Medulla oblongata (tissue), 1 donor: ENCODE data around the gene EFCC1.

Experiments
- DNase-seq: peaks from one replicate; pipeline ENCODE4 v3.0.0-alpha.2; 2015; ENCODE audit errors: extremely low spot score

EFCC1 gene

GRCh38 chr3:129014793-129015345 is 13.8 kb downstream of the EFCC1 start:
- DNase-seq: no peak

- no peak for DNase-seq
Observed at GRCh38 chr3:129015388-129016105, 14.4 kb downstream of the EFCC1 start.

- no peak for DNase-seq
Observed at GRCh38 chr3:129016356-129016719, 15.2 kb downstream of the EFCC1 start.

DNA sequence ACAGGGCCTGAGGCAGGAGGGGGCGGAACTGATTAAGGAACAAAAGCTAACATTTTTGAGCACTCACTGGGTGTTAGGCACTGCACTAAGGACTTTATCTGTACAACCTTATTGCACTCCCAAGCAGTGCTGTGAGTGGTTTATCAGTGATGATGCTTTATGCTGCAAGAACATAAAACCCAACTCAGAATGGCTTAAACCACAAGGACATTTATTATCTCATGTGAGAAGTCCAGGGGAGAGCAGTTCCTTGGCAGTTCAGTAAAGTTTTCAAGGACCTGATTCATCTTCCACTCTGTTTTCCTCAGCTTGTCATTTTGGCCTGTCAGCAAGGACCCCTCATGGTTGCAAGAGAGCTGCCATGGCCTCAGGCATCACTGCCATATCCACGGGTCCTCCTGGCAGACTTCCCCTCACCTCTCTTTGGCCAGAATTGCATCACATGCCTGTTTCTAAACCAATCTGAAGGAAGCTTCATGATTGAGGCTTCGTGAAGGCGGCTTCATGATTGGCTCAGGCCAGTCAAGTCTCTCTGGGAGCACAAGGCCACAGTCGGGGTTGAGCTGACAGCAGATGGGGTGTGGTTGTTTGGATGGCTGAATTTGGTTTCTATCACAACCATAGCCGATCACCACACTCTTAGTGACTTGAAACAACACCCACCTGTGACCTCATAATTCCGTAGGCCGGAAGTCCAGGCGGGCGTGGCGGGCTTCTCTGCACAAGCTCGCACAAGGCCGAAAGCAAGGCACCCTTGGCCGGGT is 15.8 kb downstream of the EFCC1 start:
- no peak for DNase-seq

- no peak for DNase-seq
Observed at GRCh38 chr3:129017484-129017899, 16.4 kb downstream of the EFCC1 start.

- no peak for DNase-seq
Observed at GRCh38 chr3:129018271-129018670, 17.2 kb downstream of the EFCC1 start.

DNA sequence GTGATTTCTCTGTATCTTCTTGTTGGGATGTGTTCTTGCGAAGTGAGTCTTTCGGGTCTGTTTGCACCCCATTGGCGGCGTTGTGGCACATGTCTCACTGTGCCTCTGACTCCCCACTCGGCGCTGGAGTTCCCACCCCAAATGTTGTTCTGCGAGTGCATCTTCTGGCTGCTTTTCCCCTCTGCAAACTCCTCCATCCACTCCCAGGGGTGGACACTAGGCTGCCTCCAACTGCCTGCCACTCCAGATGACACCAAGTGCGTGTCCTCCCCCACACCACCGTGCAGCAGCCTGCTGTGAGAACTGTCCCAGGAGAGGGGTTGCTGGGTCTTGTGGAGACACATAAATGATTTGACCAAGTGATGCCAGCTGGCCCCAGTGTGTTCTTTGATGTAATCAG is 17.6 kb downstream of the EFCC1 start:
- no peak for DNase-seq

GRCh38 chr3:129019266-129019665 is 18.2 kb downstream of the EFCC1 start:
- DNase-seq: no peak

GRCh38 chr3:129020691-129021090 is 19.6 kb downstream of the EFCC1 start:
- no peak for DNase-seq

DNA sequence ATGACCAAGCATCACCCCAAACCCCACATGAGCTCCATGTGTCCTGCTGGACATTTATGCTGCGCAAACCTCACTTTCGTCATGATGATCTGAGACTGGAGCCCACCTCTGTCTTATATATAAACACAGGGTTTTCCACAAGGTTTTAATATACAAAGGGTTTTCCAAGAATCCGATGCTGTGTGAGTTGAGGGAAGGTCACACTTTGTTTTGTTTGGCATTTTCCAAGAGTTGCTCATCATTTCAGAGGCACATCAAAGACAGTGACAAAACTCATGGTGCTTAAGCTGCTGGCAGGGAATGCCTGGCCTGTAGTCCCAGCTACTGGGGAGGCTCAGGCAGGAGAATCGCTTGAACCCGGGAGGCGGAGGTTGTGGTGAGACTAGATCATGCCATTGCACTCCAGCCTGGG is 20.0 kb downstream of the EFCC1 start:
- DNase-seq: no peak

DNA sequence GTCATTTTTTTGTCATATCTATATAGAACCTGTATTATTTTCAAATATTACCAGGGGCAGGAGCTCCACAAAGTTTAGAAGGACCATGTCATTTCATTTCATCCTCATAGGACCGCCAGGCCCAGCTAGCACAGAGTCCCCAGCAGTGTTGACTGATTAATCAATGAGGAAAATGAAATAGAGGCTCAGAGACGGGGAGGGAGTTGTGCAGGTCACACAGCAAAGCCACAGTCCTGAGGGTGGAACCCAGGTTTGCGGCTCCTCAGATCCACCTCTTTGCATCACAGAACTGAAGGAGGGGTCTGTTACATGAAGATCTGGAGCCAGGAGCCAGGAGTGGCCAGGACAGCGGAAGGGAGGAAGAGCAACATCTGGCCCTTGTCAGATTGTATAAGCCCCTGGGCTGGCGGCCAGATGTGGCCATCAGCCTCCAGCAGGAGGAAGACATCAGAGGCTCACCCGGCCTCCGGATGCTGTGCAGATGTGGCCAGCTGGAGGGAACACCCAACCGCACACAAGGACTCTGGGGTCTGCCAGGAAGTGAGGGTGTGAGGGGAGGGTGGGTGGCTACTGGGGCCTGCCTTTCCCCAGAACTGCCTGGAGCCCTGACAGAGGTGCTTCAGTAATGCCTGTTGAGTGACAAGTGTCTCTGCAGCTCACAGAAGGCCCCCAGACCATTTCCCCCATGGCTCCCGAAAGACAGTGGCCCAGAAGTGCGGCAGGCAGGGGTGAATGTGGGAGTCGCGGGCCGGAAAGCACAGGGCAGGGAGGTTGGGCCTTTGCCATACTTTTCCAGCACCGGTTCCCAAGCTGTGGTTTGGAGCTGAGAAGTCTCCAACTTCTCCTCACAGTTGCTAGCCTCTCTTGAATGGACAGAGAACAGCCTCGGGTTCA is 21.3 kb downstream of the EFCC1 start:
- DNase-seq: no peak

- DNase-seq: no peak
Observed at GRCh38 chr3:129023008-129023358, 21.9 kb downstream of the EFCC1 start.

DNA sequence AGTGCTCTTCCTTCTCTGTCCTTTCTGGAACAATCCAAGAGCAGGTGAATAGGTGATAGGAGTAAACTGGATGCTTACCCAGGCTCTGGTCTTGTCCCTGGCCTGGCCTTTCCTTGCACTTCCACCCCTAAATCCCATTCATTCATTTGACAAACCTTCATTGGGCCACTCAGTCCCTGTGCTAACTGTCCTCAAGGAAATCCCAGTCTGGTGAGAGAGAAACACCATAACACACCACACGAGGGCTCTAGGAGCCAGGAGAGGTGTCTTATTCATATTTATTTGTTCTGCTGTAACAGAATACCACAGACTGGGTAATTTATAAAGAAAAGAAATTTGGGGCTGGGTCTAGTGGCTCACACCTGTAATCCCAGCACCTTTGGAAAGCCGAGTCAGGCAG is 22.8 kb downstream of the EFCC1 start:
- no peak for DNase-seq

- DNase-seq: no peak
Observed at GRCh38 chr3:129025108-129025507, 24.0 kb downstream of the EFCC1 start.

DNA sequence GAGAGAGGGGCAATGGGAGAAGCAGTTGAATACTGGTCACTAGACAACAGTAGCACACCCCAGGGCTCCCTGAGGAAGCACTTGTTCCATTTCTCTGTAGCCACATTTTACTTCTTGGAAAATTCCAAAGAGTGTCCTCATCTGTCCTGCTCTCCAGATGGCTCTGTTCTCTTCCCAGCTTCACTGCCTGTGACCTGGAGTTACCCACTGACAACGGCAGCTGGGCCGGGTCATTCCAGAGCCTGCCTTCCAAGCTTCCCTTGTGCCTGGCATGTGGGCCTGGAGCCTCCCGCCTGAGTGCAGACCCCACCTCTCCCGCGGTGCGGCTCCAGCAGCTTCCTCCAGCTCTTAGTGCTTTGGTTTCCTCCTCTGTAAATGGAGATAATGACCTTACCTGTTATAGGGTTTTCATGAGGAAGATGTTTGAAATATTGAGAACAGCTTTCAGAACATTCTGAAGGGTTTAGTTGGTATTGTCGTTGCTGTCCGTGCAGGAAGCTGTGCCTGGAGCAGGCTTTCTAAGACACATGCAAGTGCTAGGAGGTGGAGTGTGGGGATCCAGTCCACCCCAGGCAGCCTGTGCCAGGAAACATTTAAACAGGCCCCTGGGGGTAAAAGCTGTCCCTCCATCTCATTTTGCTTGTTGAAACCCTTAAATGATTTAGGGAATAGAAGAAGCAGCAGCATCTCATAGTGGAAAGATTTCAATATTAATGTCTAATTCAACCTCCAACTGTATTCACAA is 24.8 kb downstream of the EFCC1 start:
- DNase-seq: no peak

DNA sequence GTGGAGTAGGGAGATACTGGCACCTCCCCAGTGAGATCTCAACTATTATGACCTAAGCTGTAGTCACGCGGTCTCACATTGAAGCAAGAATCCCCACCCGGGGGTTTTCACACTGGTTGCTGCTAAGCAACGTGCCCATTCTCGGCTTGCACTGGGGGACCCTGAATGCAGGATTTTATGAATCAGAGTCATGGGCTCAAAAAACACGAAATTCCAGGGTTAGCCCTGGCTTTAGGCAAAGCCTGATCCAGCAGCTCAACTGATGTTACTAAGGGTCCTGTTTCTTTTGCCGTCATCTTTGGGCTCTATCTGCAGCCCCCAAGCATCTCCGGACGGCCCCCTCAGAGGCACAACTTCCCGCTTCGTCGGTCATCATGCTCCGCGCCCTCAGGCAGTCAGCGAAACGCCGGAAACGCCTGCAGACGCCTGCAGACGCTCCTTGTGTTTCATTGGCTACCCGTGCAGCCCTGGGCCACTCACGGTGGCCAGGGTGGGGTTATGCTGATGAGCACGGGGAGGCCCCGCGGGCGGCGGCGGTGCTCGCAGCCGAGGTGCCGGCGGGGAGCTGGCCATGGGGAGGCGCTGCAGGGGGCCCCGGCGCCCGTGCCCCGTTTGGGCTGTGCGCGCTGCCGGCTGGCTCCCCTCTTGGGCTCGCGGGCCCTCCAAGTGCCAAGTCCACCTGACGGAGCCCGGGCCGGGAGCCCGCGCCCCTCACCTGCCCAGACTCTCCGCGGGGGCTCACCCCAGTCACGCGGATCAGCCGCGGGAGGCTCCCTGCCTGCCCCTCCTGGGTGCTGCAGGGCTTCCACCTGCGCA is 25.8 kb downstream of the EFCC1 start:
- DNase-seq: peak; percentile 86

DNA sequence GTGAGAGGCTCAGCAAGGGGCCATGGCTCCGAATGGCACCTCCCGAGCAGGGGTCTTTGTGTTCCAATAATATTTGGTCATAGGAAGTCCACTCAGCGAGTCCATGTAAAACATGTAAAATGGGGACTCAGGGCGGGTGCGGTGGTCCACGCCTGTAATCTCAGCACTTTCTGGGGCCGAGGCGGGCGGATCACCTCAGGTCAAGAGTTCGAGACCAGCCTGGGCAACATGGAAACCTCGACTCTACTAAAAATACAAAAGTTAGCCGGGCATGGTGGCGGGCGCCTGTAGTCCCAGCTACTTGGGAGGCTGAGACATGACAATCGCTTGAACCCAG is 26.4 kb downstream of the EFCC1 start:
- DNase-seq: no peak

DNA sequence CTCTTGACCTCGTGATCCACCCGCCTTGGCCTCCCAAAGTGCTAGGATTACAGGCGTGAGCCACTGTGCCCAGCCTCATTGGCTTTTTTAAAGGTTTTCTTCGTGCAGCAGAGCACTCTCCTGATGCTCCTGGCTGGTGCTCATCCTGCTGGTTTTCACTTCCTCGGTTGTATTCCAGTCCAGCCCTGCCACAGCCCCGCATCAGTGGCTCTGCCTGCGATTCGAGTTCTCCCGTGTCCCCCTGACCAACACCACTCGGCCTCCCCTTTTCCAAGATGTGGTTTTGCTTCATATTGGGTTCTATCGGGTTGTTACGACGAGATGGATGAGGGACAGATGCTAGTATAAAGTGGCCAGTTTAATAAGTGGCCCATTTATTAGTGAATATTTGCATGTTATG is 27.8 kb downstream of the EFCC1 start:
- no peak for DNase-seq

DNA sequence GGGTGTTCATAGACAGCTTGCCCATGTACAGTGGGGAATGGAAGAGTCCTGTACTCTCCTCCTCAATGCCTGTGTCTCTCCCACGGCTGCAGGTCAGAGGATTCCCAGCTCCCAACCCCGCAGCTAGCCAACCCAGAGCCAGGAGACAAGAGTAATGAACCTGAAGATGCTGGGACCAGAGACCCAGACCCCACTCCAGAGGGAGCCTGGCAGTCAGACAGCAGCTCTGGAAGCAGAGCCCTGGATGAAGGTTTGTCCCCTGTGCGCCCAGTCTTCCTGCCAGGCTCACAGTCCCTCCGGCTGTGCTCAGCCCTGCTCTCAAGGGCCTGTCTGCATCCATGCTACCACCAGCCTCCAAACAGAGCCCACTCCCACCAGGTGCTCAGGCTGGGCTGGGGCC is 29.5 kb downstream of the EFCC1 start:
- no peak for DNase-seq

- DNase-seq: no peak
Observed at GRCh38 chr3:129031476-129032215, 30.5 kb downstream of the EFCC1 start.
